Common myeloid progenitor, CD34-positive (primary cell): Measurements from ENCODE around the gene HNRNPR.
"Not testable (repeated sequence)": the region's sequence is repeated elsewhere in the genome, so short reads cannot be mapped to it uniquely, and the experiment has no call there.

Source experiments
- CTCF ChIA-PET: fragments of 350-600 bp; sonication (Branson Sonifier 250); formaldehyde crosslinking; loops from one replicate; lab custom pipeline; 2021; ENCODE audit warnings: antibody characterized with exemption; lab: Charles Lee
- POLR2A ChIA-PET: fragments of 350-600 bp; sonication (Branson Sonifier 250); formaldehyde crosslinking; loops from one replicate; lab custom pipeline; 2021; ENCODE audit warnings: antibody characterized with exemption; lab: Charles Lee
- DNase-seq, 3 donors: peaks; one replicate each; pipeline versions ENCODE4 v3.0.0 to v3.0.0-alpha.2; 2013
- H3K27ac ChIP-seq, 2 experiments: 1 replicate in 1 of 2; 2 replicates in 1 of 2; pipeline ENCODE4 v1.7.0; 2013; ENCODE audit warnings: inconsistent platforms in 2 of 2, low read length in 2 of 2, mild to moderate bottlenecking in 2 of 2, low read depth in 1 of 2, moderate library complexity in 1 of 2; ENCODE audit not compliant: severe bottlenecking in 2 of 2, insufficient read depth in 1 of 2, poor library complexity in 1 of 2
- H3K27me3 ChIP-seq, 5 experiments: replicated peaks in 2 of 5; 1 replicate in 3 of 5; 2 replicates in 2 of 5; pipeline versions ENCODE4 v1.6.1 to v1.7.0; 2013; ENCODE audit warnings: low read length in 4 of 5, mild to moderate bottlenecking in 2 of 5, moderate library complexity in 2 of 5, inconsistent platforms in 1 of 5; ENCODE audit not compliant: insufficient read depth in 5 of 5, control insufficient read depth in 4 of 5
- H3K36me3 ChIP-seq, 4 experiments: 1 replicate in 2 of 4; 2 replicates in 2 of 4; pipeline versions ENCODE4 v1.6.1 to v1.7.0; 2013; ENCODE audit warnings: low read length in 3 of 4, control low read depth in 1 of 4, mild to moderate bottlenecking in 1 of 4; ENCODE audit not compliant: control insufficient read depth in 4 of 4, insufficient read depth in 4 of 4
- H3K4me1 ChIP-seq, 4 experiments: 1 replicate in 3 of 4; 2 replicates in 1 of 4; pipeline versions ENCODE4 v1.6.1 to v1.7.1; 2013; ENCODE audit warnings: low read length in 3 of 4, mild to moderate bottlenecking in 3 of 4, control low read depth in 1 of 4, inconsistent platforms in 1 of 4, moderate library complexity in 1 of 4; ENCODE audit not compliant: control insufficient read depth in 4 of 4, insufficient read depth in 4 of 4; ENCODE audit errors: control extremely low read depth in 1 of 4
- H3K4me3 ChIP-seq, 7 experiments: 1 replicate in 4 of 7; 2 replicates in 3 of 7; pipeline versions ENCODE4 v1.5.1 to v1.7.0; 2013; ENCODE audit warnings: mild to moderate bottlenecking in 7 of 7, low read length in 6 of 7, moderate library complexity in 6 of 7, inconsistent platforms in 2 of 7, low read depth in 2 of 7, control low read depth in 1 of 7; ENCODE audit not compliant: insufficient read depth in 4 of 7, control insufficient read depth in 1 of 7; ENCODE audit errors: extremely low read depth in 1 of 7
- H3K9me3 ChIP-seq, 5 experiments: 1 replicate in 4 of 5; 2 replicates in 1 of 5; pipeline versions ENCODE4 v1.6.1 to v1.7.1; 2013; ENCODE audit warnings: low read length in 4 of 5, mild to moderate bottlenecking in 2 of 5, inconsistent platforms in 1 of 5, low read depth in 1 of 5, moderate library complexity in 1 of 5; ENCODE audit not compliant: control insufficient read depth in 4 of 5, insufficient read depth in 2 of 5; ENCODE audit errors: control extremely low read depth in 1 of 5
- WGBS: methylation state at CpG from one replicate; pipeline ENCODE4 v1.1.5; 2013; ENCODE audit not compliant: insufficient coverage; 5-methylcytosine and 5-hydroxymethylcytosine counted together

HNRNPR gene

DNA sequence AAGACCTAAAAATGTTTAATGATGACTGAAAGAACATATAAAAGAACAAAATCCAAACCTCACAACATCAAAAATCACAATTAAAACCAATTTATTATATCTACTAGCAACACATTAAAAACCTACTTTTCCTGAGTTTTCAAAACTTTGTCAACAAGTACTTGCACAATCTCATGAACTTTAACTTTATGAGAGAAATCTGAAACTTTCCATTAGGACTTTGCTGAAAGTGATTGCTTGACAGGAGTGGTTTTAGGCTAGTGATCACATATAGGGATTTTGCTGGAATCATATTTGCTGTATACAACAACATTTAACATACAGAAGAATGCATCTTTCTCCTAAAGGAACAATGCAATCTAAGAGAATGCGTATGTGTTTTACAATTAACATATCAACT, 13.2 kb downstream of the HNRNPR start:
- peaks cover 12 to 83% (median 62%) of the 10 kb centered on the region in 4 experiments for H3K36me3 ChIP-seq
- CTCF ChIA-PET, result interaction anchor here (0.9 kb wide), 1 partner anchor 28 kb away, joined by 3 read pairs; no protein-coding TSS in a partner anchor
- 100% methylated on average over 1 of the region's 1 CpG for WGBS
- no peak for DNase-seq
- H3K4me1 ChIP-seq, result no peaks in the 10 kb centered on the region
- no peak overlapping the region for H3K4me3 ChIP-seq
- H3K27ac ChIP-seq, result no peak overlapping the region
- POLR2A ChIA-PET, result no interaction called here
- no peaks in the 10 kb centered on the region for H3K9me3 ChIP-seq
- H3K27me3 ChIP-seq, result no peaks in the 10 kb centered on the region

DNA sequence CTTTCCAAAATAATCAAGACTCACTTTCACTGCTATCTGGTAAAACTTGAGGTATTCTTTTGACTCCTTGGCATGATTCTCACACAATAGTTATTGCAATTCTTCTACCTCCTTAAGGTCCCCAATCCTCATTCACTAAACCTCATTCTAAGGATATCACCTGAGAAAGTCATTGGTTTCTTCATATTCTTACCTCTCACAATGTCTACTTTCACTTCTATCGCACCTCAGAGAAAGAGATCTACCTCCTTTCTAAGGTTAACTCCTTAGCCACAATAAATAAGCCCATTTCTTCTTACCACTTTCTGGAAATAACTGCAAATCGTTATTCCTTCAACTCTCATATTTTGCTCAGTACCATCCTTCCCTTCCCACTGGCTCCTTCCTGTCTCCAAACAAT, 18.7 kb downstream of the HNRNPR start:
- ChIA-PET CTCF (no interaction called here), POLR2A (no interaction called here)
- Histone ChIP-seq H3K4me1 (no peaks in the 10 kb centered on the region), H3K4me3 (no peak overlapping the region), H3K27me3 (no peaks in the 10 kb centered on the region), H3K36me3 (peaks cover 16 to 74% (median 49%) of the 10 kb centered on the region in 4 experiments), H3K9me3 (no peaks in the 10 kb centered on the region), H3K27ac (no peak overlapping the region)
- 96% methylated on average over 2 of the region's 2 CpGs for WGBS
- DNase-seq, result no peak

DNA sequence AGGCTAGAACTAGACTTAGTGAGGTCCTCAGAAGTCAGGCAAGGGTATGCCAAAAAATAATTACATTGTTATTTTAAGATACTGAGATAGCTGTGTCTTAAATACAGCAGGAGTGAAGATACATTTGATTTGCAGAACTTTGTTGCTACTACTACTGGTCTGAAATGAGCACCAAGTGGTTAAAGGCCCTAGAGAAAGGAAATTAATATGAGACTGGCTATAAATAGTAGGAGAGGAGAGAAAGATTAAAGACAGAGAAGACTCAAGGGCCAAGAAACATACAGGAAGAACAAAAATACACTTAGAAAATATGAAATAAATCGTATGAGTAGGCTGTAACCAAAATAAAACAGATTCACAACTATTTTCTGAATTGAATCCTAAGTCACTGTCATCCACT, 21.3 kb downstream of the HNRNPR start:
- DNase-seq, result no peak
- peaks cover 20 to 73% (median 49%) of the 10 kb centered on the region in 4 experiments for H3K36me3 ChIP-seq
- no peak overlapping the region for H3K4me3 ChIP-seq
- WGBS, result 80% methylated on average over 1 of the region's 1 CpG
- no peak overlapping the region for H3K27ac ChIP-seq
- POLR2A ChIA-PET, result no interaction called here
- no peaks in the 10 kb centered on the region for H3K4me1 ChIP-seq
- no peaks in the 10 kb centered on the region for H3K27me3 ChIP-seq
- CTCF ChIA-PET, result no interaction called here
- H3K9me3 ChIP-seq, result no peaks in the 10 kb centered on the region

DNA sequence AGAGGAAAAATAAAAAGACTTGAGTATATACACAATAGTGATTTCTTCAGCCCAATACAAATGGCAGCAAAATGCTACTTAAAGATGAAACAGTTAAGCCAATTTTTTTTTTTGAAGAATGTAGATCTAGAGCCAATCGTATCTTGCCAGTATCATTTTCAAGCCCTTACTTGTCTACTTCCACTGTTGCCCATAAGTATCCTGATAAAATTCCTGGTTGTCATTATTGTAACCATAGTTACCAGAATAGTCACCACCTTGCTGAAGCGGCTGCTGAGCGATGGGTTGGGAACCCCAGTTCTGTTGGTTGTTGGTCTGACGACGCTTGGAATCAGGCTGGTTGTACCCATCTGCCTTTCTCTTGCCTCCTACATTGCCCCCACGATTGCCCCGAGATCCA, 33.8 kb downstream of the HNRNPR start:
- peaks cover 22 to 64% (median 43%) of the 10 kb centered on the region in 4 experiments for H3K36me3 ChIP-seq
- H3K9me3 ChIP-seq, DNase-seq, H3K4me1 ChIP-seq, H3K27me3 ChIP-seq, POLR2A ChIA-PET, H3K27ac ChIP-seq, H3K4me3 ChIP-seq, CTCF ChIA-PET: not testable (repeated sequence)
- WGBS, result 100% methylated on average over 5 of the region's 7 CpGs

DNA sequence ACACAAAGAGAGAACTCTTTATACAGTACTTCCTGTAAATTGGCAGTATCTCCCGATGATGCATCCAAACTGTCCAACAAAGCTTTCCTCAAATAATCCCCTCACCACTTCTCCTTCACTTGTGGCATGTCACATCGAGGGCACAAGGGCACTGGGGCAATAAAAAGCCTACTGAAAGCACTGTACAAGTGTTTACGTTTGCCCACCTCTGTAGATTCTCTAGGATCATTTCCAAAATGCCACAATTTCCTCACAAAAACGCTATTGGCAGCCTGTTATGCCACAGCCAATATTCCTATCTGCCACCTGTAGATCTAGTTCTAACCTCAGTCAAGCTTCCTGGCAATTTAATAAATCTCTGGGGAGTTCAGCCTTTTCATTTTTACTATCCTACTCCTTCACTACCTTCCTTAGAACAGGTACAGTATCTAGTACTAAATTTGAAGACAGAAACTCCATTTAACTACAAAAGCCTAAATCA, 39.9 kb downstream of the HNRNPR start:
- no peak for DNase-seq
- Histone ChIP-seq H3K27me3 (no peaks in the 10 kb centered on the region), H3K27ac (no peak overlapping the region), H3K9me3 (no peaks in the 10 kb centered on the region), H3K36me3 (peaks cover 16 to 65% (median 40%) of the 10 kb centered on the region in 4 experiments), H3K4me3 (no peak overlapping the region), H3K4me1 (no peaks in the 10 kb centered on the region)
- POLR2A ChIA-PET, result no interaction called here
- CTCF ChIA-PET, result interaction anchor here (1.9 kb wide), 1 partner anchor 99 kb away, joined by 6 read pairs; no protein-coding TSS in a partner anchor
- WGBS, result 88% methylated on average over 3 of the region's 4 CpGs

DNA sequence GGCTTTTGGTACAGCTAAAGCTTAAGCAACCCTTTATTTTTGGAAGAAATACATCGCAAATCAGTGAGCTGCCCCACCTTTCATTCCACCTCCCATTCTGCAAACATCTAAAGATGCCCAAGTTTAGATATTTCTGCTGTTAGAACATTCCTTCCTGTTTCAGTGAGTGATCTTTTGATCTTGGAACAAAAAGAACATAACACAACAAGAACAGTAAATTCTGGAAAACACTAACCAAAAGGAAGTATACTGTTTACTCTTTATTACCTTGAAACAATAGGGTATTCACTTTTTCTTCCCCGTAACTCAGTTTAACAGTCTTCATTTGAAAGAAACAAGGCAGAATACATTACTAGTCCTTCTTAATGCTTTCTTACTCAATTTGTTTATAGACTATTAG, 40.6 kb downstream of the HNRNPR start:
- Histone ChIP-seq H3K4me3 (no peak overlapping the region), H3K27me3 (no peaks in the 10 kb centered on the region), H3K9me3 (no peaks in the 10 kb centered on the region), H3K4me1 (no peaks in the 10 kb centered on the region), H3K36me3 (peaks cover 16 to 67% (median 39%) of the 10 kb centered on the region in 4 experiments), H3K27ac (peak overlapping the region in 1 of 2 experiments; percentile 44)
- CTCF ChIA-PET, result interaction anchor here (1.9 kb wide), 1 partner anchor 100 kb away, joined by 6 read pairs; no protein-coding TSS in a partner anchor
- no CpG with 5 or more reads among the region's 2 CpGs for WGBS
- POLR2A ChIA-PET, result no interaction called here
- DNase-seq, result no peak

DNA sequence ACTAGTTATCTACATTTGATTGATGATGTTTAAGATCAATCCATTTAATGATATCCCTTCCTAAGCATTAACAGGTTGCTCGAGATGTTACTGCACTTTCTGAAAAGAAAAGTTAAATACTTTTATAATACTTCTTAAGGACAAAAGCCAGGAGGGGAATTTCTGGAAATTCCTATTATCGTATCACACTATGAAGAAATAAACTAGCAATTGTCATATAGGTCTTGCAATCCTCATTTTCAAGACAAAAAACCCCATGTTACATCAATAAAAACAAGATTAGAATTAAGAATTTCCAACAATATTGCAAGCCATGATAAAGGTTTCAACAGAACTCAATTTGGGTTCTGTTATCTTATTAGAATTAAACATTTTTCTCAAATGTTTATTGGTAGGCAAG, 47.2 kb downstream of the HNRNPR start:
- Histone ChIP-seq H3K4me3 (no peak overlapping the region), H3K27me3 (no peaks in the 10 kb centered on the region), H3K4me1 (no peaks in the 10 kb centered on the region), H3K27ac (no peak overlapping the region), H3K36me3 (peaks cover 7 to 41% (median 26%) of the 10 kb centered on the region in 4 experiments), H3K9me3 (no peaks in the 10 kb centered on the region)
- no CpG with 5 or more reads among the region's 2 CpGs for WGBS
- POLR2A ChIA-PET, result no interaction called here
- DNase-seq, result no peak
- CTCF ChIA-PET, result no interaction called here
